IMR-90 (cell line): ENCODE data around the gene RHCE. TPM values are rescaled to one million over a fixed set of nuclear protein-coding genes. Genes with fewer than 3 reads are reported as not detected.
"Not testable (repeated sequence)": the region's sequence is repeated elsewhere in the genome, so short reads cannot be mapped to it uniquely, and the experiment has no call there.

Experiments used
- ATAC-seq: fragments of 200-7000 bp; cut with Tn5 transposase; 2 replicates; pipeline ENCODE4 v1.9.1; 2020; ENCODE audit warnings: low read depth, mild to moderate bottlenecking, moderate library complexity
- BruUV-seq: library from RNA; stranded (reverse); fragments of 400-500 nt; replicated peaks from 2 replicates; lab custom pipeline; 2021; lab: Mats Ljungman, UMichigan
- CTCF ChIA-PET: fragments of 300-600 bp; formaldehyde crosslinking; extraction: SDS; loops from one replicate; lab custom pipeline; 2021; ENCODE audit warnings: antibody characterized with exemption; lab: Yijun Ruan, JAX
- POLR2A ChIA-PET: fragments of 300-600 bp; sonication (Branson Sonifier 250); formaldehyde crosslinking; loops from one replicate; lab custom pipeline; 2022; ENCODE audit warnings: antibody characterized with exemption; ENCODE audit not compliant: unreplicated experiment; lab: Charles Lee
- DNase-seq: peaks from one replicate; pipeline ENCODE4 v3.0.0; 2013
- H2AFZ ChIP-seq: replicated peaks from 2 replicates; pipeline ENCODE3; 2013; ENCODE audit warnings: low read length, mild to moderate bottlenecking; ENCODE audit not compliant: poor library complexity
- H2AK5ac ChIP-seq: 2 replicates; pipeline ENCODE4 v1.6.1; 2013; ENCODE audit warnings: low read depth, low read length, inconsistent platforms
- H2AK9ac ChIP-seq: replicated peaks from 2 replicates; pipeline ENCODE3; 2013; ENCODE audit warnings: mild to moderate bottlenecking, low read depth, low read length, moderate library complexity; ENCODE audit not compliant: poor library complexity
- H2BK120ac ChIP-seq: 2 replicates; pipeline ENCODE4 v1.6.1; 2013; ENCODE audit warnings: low read depth, low read length, inconsistent platforms
- H2BK15ac ChIP-seq: 3 replicates; pipeline ENCODE4 v1.6.1; 2013; ENCODE audit warnings: low read depth, low read length, inconsistent platforms
- H2BK20ac ChIP-seq: 2 replicates; pipeline ENCODE4 v1.6.1; 2013; ENCODE audit warnings: low read depth, mild to moderate bottlenecking, inconsistent platforms, low read length, moderate library complexity
- H2BK5ac ChIP-seq: 2 replicates; pipeline ENCODE4 v1.6.1; 2013; ENCODE audit warnings: mild to moderate bottlenecking, low read depth, low read length, inconsistent platforms; ENCODE audit not compliant: poor library complexity, severe bottlenecking
- H3K14ac ChIP-seq: replicated peaks from 2 replicates; pipeline ENCODE4 v1.6.1; 2013; ENCODE audit warnings: low read depth, low read length, inconsistent platforms
- H3K18ac ChIP-seq: 2 replicates; pipeline ENCODE4 v1.6.1; 2013; ENCODE audit warnings: low read depth, low read length, control low read depth
- H3K23ac ChIP-seq: 2 replicates; pipeline ENCODE4 v1.6.1; 2013; ENCODE audit warnings: low read depth, low read length, inconsistent platforms
- H3K27ac ChIP-seq: 2 replicates; pipeline ENCODE4 v1.5.1; 2013; ENCODE audit warnings: mild to moderate bottlenecking, control low read depth, low read length; ENCODE audit not compliant: insufficient read depth
- H3K27me3 ChIP-seq: 2 replicates; pipeline ENCODE4 v1.6.1; 2013; ENCODE audit warnings: low read length; ENCODE audit not compliant: control insufficient read depth, insufficient read depth
- H3K36me3 ChIP-seq: 2 replicates; pipeline ENCODE4 v1.6.1; 2013; ENCODE audit warnings: low read length, mixed read lengths; ENCODE audit not compliant: control insufficient read depth, insufficient read depth
- H3K4ac ChIP-seq: 2 replicates; pipeline ENCODE4 v1.6.1; 2013; ENCODE audit warnings: low read depth, low read length, inconsistent platforms
- H3K4me1 ChIP-seq: 2 replicates; pipeline ENCODE4 v1.6.1; 2013; ENCODE audit warnings: low read length, mixed read lengths; ENCODE audit not compliant: control insufficient read depth, insufficient read depth
- H3K4me2 ChIP-seq: 2 replicates; pipeline ENCODE4 v1.6.1; 2013; ENCODE audit warnings: low read depth, mild to moderate bottlenecking, control low read depth, low read length, moderate library complexity
- H3K4me3 ChIP-seq: 2 replicates; pipeline ENCODE4 v1.5.1; 2013; ENCODE audit warnings: low read depth, mild to moderate bottlenecking, control low read depth, low read length, moderate library complexity; ENCODE audit not compliant: insufficient read depth
- H3K56ac ChIP-seq: 2 replicates; pipeline ENCODE4 v1.6.1; 2013; ENCODE audit warnings: low read length, inconsistent platforms; ENCODE audit not compliant: insufficient read depth; ENCODE audit errors: extremely low read depth
- H3K79me1 ChIP-seq, 2 experiments: 2 replicates each; pipeline ENCODE4 v1.6.1; 2013; ENCODE audit warnings: low read length in 2 of 2, inconsistent platforms in 1 of 2, low read depth in 1 of 2
- H3K9ac ChIP-seq: 2 replicates; pipeline ENCODE4 v1.6.1; 2013; ENCODE audit warnings: low read depth, low read length, control low read depth
- H3K9me1 ChIP-seq: 2 replicates; pipeline ENCODE4 v1.6.1; 2013; ENCODE audit warnings: low read length, inconsistent platforms; ENCODE audit not compliant: insufficient read depth
- H3K9me3 ChIP-seq: 2 replicates; pipeline ENCODE4 v1.6.1; 2013; ENCODE audit warnings: low read length; ENCODE audit not compliant: control insufficient read depth, insufficient read depth
- H4K20me1 ChIP-seq: 2 replicates; pipeline ENCODE4 v1.6.1; 2013; ENCODE audit warnings: low read length, inconsistent platforms; ENCODE audit not compliant: insufficient read depth
- H4K5ac ChIP-seq: 2 replicates; pipeline ENCODE4 v1.6.1; 2013; ENCODE audit warnings: mild to moderate bottlenecking, low read depth, low read length, control low read depth
- H4K8ac ChIP-seq, 2 experiments: 2 replicates each; pipeline ENCODE4 v1.6.1; 2013; ENCODE audit warnings: low read depth in 2 of 2, low read length in 2 of 2, control low read depth in 1 of 2, inconsistent platforms in 1 of 2
- H4K91ac ChIP-seq: 2 replicates; pipeline ENCODE4 v1.6.1; 2013; ENCODE audit warnings: low read depth, low read length, inconsistent platforms; ENCODE audit not compliant: insufficient read depth
- WGBS, 2 experiments: methylation state at CpG; one replicate each; pipeline versions ENCODE4 v1.1.5 to v1.1.7; 2013; ENCODE audit warnings: missing lambda C conversion rate in 2 of 2; ENCODE audit not compliant: insufficient read length in 1 of 2; ENCODE audit errors: extremely low coverage in 2 of 2; 5-methylcytosine and 5-hydroxymethylcytosine counted together
- dilution Hi-C: fragments of 300-500 bp; cut with HindIII; formaldehyde crosslinking; loops from one replicate; pipeline ENCODE4 v1.14.3; 2018; ENCODE audit warnings: low sequenced_read_pairs; ENCODE audit not compliant: unreplicated experiment
- in situ Hi-C: fragments of 300-500 bp; cut with MboI; formaldehyde crosslinking; loops from 3 replicates; pipeline ENCODE4 v1.14.3; 2019; ENCODE audit warnings: low sequenced_read_pairs, inconsistent platforms, mixed read lengths
- intact Hi-C: fragments of 100-400 bp; cut with micrococcal nuclease; formaldehyde crosslinking; loops from 2 replicates; pipeline ENCODE4 v1.10.0; 2022
- polyA plus RNA-seq, 3 experiments: library from polyadenylated mRNA; depleted of rRNA; stranded (reverse); fragments of >200 nt; gene quantifications; 2 replicates each; pipeline ENCODE4 v1.2.3, GENCODE V29; 2012; ENCODE audit warnings: low replicate concordance in 1 of 3
- total RNA-seq: library from RNA; depleted of rRNA; stranded (reverse); fragments of >200 nt; gene quantifications from 2 replicates; pipeline ENCODE4 v1.2.3, GENCODE V29; 2012

Gene RHCE
- total and polyA plus RNA-seq, 2 of the 4 experiments (the other 2 are of a cell fraction), result 0.54 to 0.62 TPM

DNA sequence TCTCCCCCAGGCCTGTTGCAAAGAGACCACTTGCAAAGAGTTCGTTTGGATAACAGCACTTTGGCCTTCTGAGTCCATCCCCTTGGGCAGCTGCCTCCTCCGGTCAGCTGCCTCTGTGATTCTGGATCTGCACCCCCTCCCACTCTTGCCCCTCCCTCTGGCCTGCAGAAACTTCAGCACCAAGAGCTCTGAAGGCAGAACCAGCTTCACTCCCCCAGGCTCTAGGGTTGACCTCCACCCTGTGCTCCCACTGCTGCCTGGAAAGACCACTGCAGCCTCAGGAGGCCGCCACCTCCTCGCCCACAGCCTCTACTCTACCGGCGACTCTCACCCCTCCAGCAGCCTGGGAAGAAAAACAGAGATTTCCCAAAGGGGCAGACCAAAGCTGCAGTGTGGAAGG is 6.5 kb downstream of the RHCE start:
- not testable (repeated sequence) for BruUV-seq

GRCh38 chr1:25412872-25413623 is 7.6 kb downstream of the RHCE start:
- H2BK15ac ChIP-seq, H2AFZ ChIP-seq, H3K36me3 ChIP-seq, ATAC-seq, H3K4me3 ChIP-seq, H2BK5ac ChIP-seq, H3K9ac ChIP-seq, H4K8ac ChIP-seq, POLR2A ChIA-PET, intact Hi-C loops, H2AK9ac ChIP-seq, H4K91ac ChIP-seq, H3K56ac ChIP-seq, H3K4ac ChIP-seq, CTCF ChIA-PET, H4K5ac ChIP-seq, H3K27ac ChIP-seq, BruUV-seq, H3K18ac ChIP-seq, H3K27me3 ChIP-seq, H3K23ac ChIP-seq, H2AK5ac ChIP-seq, dilution Hi-C loops, DNase-seq, H2BK120ac ChIP-seq, H3K9me3 ChIP-seq, H3K4me1 ChIP-seq, H3K9me1 ChIP-seq, H3K79me1 ChIP-seq, H3K4me2 ChIP-seq, H2BK20ac ChIP-seq, H3K14ac ChIP-seq, H4K20me1 ChIP-seq: not testable (repeated sequence)
- no CpG with 5 or more reads among the region's 14 CpGs for WGBS, 2 experiments
- in situ Hi-C loops, result loop anchor here (25.0 kb wide), 2 partner anchors 99 to 399 kb away; partner anchors contain the start of genes MTFR1L and SELENON

More for the DNA sequence above, 6.5 kb downstream of the RHCE start:
- H3K9me3 ChIP-seq, H4K5ac ChIP-seq, H4K8ac ChIP-seq, H3K4me3 ChIP-seq, H2BK5ac ChIP-seq, DNase-seq, H3K27ac ChIP-seq, POLR2A ChIA-PET, H3K23ac ChIP-seq, H4K91ac ChIP-seq, H3K4ac ChIP-seq, H3K4me1 ChIP-seq, H2AK5ac ChIP-seq, H3K9ac ChIP-seq, H3K4me2 ChIP-seq, H3K18ac ChIP-seq, H2AK9ac ChIP-seq, H2AFZ ChIP-seq, H3K14ac ChIP-seq, H4K20me1 ChIP-seq, dilution Hi-C loops, CTCF ChIA-PET, H2BK20ac ChIP-seq, intact Hi-C loops, H3K56ac ChIP-seq, H3K36me3 ChIP-seq, ATAC-seq, H3K27me3 ChIP-seq, H2BK15ac ChIP-seq, H3K79me1 ChIP-seq, H3K9me1 ChIP-seq, H2BK120ac ChIP-seq: not testable (repeated sequence)
- WGBS, 2 experiments, result no CpG with 5 or more reads among the region's 6 CpGs
- in situ Hi-C loops, result loop anchor here (25.0 kb wide), 2 partner anchors 98 to 398 kb away; partner anchors contain the start of genes MTFR1L and SELENON
